A549 (cell line): Measurements from ENCODE around the gene RARB. TPM values are rescaled to one million over a fixed set of nuclear protein-coding genes. Genes with fewer than 3 reads are reported as not detected.
A peak's percentile ranks its signal among the peaks of the same experiment; 100 is the strongest.

Experiments
- ATAC-seq, 2 experiments: fragments of 200-7000 bp in 1 of 2; fragments of >200 bp in 1 of 2; cut with Nextera tagmentation in 1 of 2; cut with Tn5 transposase in 1 of 2; 3 replicates each; pipeline versions ENCODE4 v1.8.0 to v1.9.1; 2018 to 2020; ENCODE audit warnings: mild to moderate bottlenecking in 1 of 2, moderate library complexity in 1 of 2
- CTCF ChIA-PET: fragments of 300-600 bp; sonication (Branson Sonifier 250); formaldehyde crosslinking; extraction: SDS; loops from one replicate; lab custom pipeline; 2021; ENCODE audit warnings: antibody characterized with exemption, inconsistent platforms; lab: Yijun Ruan, JAX
- POLR2A ChIA-PET: fragments of 350-600 bp; formaldehyde crosslinking; extraction: SDS; loops from one replicate; lab custom pipeline; 2021; ENCODE audit warnings: antibody characterized with exemption, inconsistent platforms; lab: Yijun Ruan, JAX
- DNase-seq, 2 experiments: peaks; one replicate each; pipeline versions ENCODE4 v3.0.0 to v3.0.0-alpha.2; 2011 to 2016; ENCODE audit warnings: low read depth in 1 of 2, low spot score in 1 of 2
- FAIRE-seq: peaks from 2 replicates; lab custom pipeline; 2011; peaks lifted over from hg19 to GRCh38; lab: Jason Lieb, UNC
- H3K27ac ChIP-seq, 2 experiments: fragments of >200 bp; sonication (Bioruptor Twin); formaldehyde crosslinking; 3 replicates each; pipeline ENCODE4 v1.5.1; 2016 to 2017
- H3K4me1 ChIP-seq: fragments of >200 bp; sonication (Bioruptor Twin); formaldehyde crosslinking; 3 replicates; pipeline ENCODE4 v1.6.1; 2016
- H3K4me2 ChIP-seq: fragments of >200 bp; sonication (Bioruptor Twin); formaldehyde crosslinking; 3 replicates; pipeline ENCODE4 v1.6.1; 2016
- H3K4me3 ChIP-seq: fragments of >200 bp; sonication (Bioruptor Twin); formaldehyde crosslinking; 3 replicates; pipeline ENCODE4 v1.5.1; 2016
- H3K9me3 ChIP-seq: fragments of >200 bp; sonication (Bioruptor Twin); formaldehyde crosslinking; 3 replicates; pipeline ENCODE4 v1.6.1; 2016
- BHLHE40 ChIP-seq: IDR thresholded peaks from 2 replicates; pipeline ENCODE4 v1.6.1; 2012; ENCODE audit warnings: low read depth, low read length, inconsistent platforms
- CEBPB ChIP-seq, 2 experiments: fragments of >200 bp in 1 of 2; sonication (Bioruptor Twin) in 1 of 2; formaldehyde crosslinking in 1 of 2; IDR thresholded peaks; 2 replicates each; pipeline ENCODE4 v1.6.1; 2012 to 2016
- EHMT2 ChIP-seq: fragments of 200-600 bp; sonication (generic); IDR thresholded peaks from 2 replicates; pipeline ENCODE4 v1.6.1; 2016; ENCODE audit warnings: antibody characterized with exemption, low read depth, mild to moderate bottlenecking, moderate library complexity
- ESRRA ChIP-seq: fragments of 150-350 bp; IDR thresholded peaks from 2 replicates; pipeline ENCODE4 v1.6.1; 2014; ENCODE audit warnings: mild to moderate bottlenecking, low read length, borderline replicate concordance
- FOSB ChIP-seq: fragments of 250-450 bp; sonication (Bioruptor Pico); IDR thresholded peaks from 2 replicates; pipeline ENCODE4 v1.5.0; 2020; ENCODE audit warnings: mild to moderate bottlenecking, moderate library complexity
- FOSL2 ChIP-seq, 2 experiments: fragments of 450-650 bp in 1 of 2; fragments of >200 bp in 1 of 2; sonication (Bioruptor Twin) in 1 of 2; formaldehyde crosslinking; IDR thresholded peaks; 2 replicates each; pipeline versions ENCODE4 v1.5.0 to v1.6.1; 2016 to 2020; ENCODE audit warnings: mild to moderate bottlenecking in 1 of 2, moderate library complexity in 1 of 2
- HDAC2 ChIP-seq: fragments of 200-600 bp; sonication (generic); IDR thresholded peaks from 2 replicates; pipeline ENCODE4 v1.6.1; 2016
- JUN ChIP-seq, 2 experiments: fragments of >200 bp; sonication (Bioruptor Twin); formaldehyde crosslinking; IDR thresholded peaks; 2 replicates in 1 of 2; 3 replicates in 1 of 2; pipeline ENCODE4 v1.6.1; 2016 to 2017
- KDM5A ChIP-seq: fragments of 200-600 bp; sonication (generic); IDR thresholded peaks from 2 replicates; pipeline ENCODE4 v1.6.1; 2016; ENCODE audit warnings: antibody characterized with exemption, mild to moderate bottlenecking
- MYC ChIP-seq: IDR thresholded peaks from 2 replicates; pipeline ENCODE4 v1.6.1; 2012; ENCODE audit warnings: mild to moderate bottlenecking, inconsistent platforms, low read length, improper control_type of control experiment, borderline replicate concordance
- PHF8 ChIP-seq: fragments of 200-600 bp; sonication (generic); IDR thresholded peaks from 2 replicates; pipeline ENCODE4 v1.6.1; 2016; ENCODE audit warnings: low read depth, mild to moderate bottlenecking, antibody characterized with exemption, moderate library complexity, borderline replicate concordance
- TFCP2L1 ChIP-seq: fragments of 250-450 bp; sonication (Bioruptor Pico); IDR thresholded peaks from 2 replicates; pipeline ENCODE4 v1.5.0; 2021; ENCODE audit warnings: mild to moderate bottlenecking
- WGBS: methylation state at CpG from one replicate; pipeline ENCODE4 v1.1.6; 2017; ENCODE audit errors: missing lambda C conversion rate; 5-methylcytosine and 5-hydroxymethylcytosine counted together
- polyA plus RNA-seq, 4 experiments: library from polyadenylated mRNA; depleted of rRNA in 3 of 4; stranded (reverse); fragments of >200 nt; fragmentation: RNase III in 1 of 4; extraction: RNeasy Plus Mini Kit Qiagen cat#74134 plus additional on column Dnase treatment in 1 of 4; gene quantifications; 2 replicates in 3 of 4; 3 replicates in 1 of 4; pipeline ENCODE4 v1.2.3, GENCODE V29; 2011 to 2017
- TF ChIP-seq, protein P1 (sequence below): fragments of 150-350 bp; IDR thresholded peaks from 2 replicates; pipeline ENCODE4 v1.6.1; 2014; ENCODE audit warnings: low read depth, mild to moderate bottlenecking, low read length

Gene RARB
- polyA plus RNA-seq, 2 of the 4 experiments (the other 2 are of a cell fraction): 24.5 to 30.8 TPM

DNA sequence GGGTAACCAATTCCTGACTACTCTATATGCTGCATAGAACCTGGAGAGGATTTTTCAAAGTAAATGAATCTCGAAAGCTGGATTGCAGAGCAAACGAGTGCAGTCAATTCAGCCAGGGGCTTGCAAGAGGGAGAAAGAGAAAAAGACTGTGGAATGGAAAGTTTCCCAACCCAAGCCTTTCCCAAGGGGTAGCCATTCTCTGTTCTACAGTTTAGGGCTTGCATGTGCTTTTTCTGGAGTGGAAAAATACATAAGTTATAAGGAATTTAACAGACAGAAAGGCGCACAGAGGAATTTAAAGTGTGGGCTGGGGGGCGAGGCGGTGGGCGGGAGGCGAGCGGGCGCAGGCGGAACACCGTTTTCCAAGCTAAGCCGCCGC lies 511 bp upstream of the RARB start:
- H3K27ac ChIP-seq: peak overlapping the region; percentile 92

DNA sequence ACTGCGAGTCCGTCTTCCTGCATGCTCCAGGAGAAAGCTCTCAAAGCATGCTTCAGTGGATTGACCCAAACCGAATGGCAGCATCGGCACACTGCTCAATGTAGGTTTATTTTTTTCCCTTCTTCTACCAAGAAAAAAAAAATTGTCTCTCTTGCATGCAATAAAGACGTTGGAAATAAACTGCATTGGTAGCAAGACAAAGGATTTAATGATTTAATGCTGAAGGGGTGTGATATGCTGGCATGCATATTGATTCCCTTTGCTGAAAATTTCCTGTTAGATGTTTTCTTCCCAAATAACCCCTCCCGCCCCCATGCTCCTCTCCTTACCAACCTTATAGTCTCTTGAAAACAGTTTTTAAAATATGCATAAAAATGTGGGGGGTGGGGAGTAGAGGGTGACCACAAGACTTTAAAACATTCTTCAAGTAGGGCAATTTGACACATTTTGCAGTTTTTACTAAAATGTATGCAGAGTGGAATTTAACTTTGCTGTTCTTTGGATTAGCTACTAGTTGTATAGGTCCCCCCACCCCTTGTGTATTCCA lies 799 bp downstream of the RARB start:
- H3K9me3 ChIP-seq: no peaks in the 10 kb centered on the region
- POLR2A ChIA-PET: interaction anchor here (1.1 to 3.0 kb wide), 5 partner anchors 15 to 386 kb away, joined by 5 to 46 read pairs (median 8); no protein-coding TSS in a partner anchor
- ATAC-seq: no peak; a peak in 1 of 6 replicates
- TF ChIP-seq BHLHE40 (no peak), TFCP2L1 (no peak), FOSL2 (IDR thresholded peaks at IDR 0.05) (no peak), FOSL2 (CRISPR knock-in tag; IDR thresholded peaks at IDR 0.05) (no peak)
- TF ChIP-seq, all 56 proteins: peak for 0
- Histone ChIP-seq H3K4me1 (peaks cover 48% of the 10 kb centered on the region), H3K4me3 (peak overlapping the region; percentile 68), H3K4me2 (peak overlapping the region; percentile 81), H3K27ac (peak overlapping the region; percentile 92)
- CTCF ChIA-PET: interaction anchor here (1.5 to 2.4 kb wide), 3 partner anchors 10 to 165 kb away, joined by 3 to 10 read pairs (median 9); no protein-coding TSS in a partner anchor
- under 1% methylated on average over 6 of the region's 6 CpGs for WGBS
- DNase-seq (no peak), FAIRE-seq (no peak)

More for the DNA sequence above, 511 bp upstream of the RARB start:
- 0% methylated on average over 13 of the region's 13 CpGs for WGBS
- Histone ChIP-seq H3K4me2 (peak overlapping the region; percentile 81), H3K9me3 (no peaks in the 10 kb centered on the region), H3K4me3 (peak overlapping the region; percentile 68), H3K4me1 (peaks cover 48% of the 10 kb centered on the region)
- POLR2A ChIA-PET: interaction anchor here (0.7 to 3.0 kb wide), 22 partner anchors 9 to 465 kb away, joined by 3 to 46 read pairs (median 5); no protein-coding TSS in a partner anchor
- FAIRE-seq (no peak), ATAC-seq (peak; percentile 2; a peak in 4 of 6 replicates), DNase-seq (no peak)
- TF ChIP-seq KDM5A (no peak), FOSB (CRISPR knock-in tag) (peak; percentile 89), MYC (0 out of 2 replicates have a peak, but pooled peaks have one; percentile 20), ESRRA (no peak), HDAC2 (0 out of 2 replicates have a peak, but pooled peaks have one; percentile 3), JUN (IDR thresholded peaks at IDR 0.05) (peak in 1 of 2 experiments; percentile 21; a peak in 2 of 5 replicates)
- CTCF ChIA-PET: interaction anchor here (0.6 to 2.1 kb wide), 5 partner anchors 11 to 548 kb away, joined by 3 to 9 read pairs (median 4); no protein-coding TSS in a partner anchor

DNA sequence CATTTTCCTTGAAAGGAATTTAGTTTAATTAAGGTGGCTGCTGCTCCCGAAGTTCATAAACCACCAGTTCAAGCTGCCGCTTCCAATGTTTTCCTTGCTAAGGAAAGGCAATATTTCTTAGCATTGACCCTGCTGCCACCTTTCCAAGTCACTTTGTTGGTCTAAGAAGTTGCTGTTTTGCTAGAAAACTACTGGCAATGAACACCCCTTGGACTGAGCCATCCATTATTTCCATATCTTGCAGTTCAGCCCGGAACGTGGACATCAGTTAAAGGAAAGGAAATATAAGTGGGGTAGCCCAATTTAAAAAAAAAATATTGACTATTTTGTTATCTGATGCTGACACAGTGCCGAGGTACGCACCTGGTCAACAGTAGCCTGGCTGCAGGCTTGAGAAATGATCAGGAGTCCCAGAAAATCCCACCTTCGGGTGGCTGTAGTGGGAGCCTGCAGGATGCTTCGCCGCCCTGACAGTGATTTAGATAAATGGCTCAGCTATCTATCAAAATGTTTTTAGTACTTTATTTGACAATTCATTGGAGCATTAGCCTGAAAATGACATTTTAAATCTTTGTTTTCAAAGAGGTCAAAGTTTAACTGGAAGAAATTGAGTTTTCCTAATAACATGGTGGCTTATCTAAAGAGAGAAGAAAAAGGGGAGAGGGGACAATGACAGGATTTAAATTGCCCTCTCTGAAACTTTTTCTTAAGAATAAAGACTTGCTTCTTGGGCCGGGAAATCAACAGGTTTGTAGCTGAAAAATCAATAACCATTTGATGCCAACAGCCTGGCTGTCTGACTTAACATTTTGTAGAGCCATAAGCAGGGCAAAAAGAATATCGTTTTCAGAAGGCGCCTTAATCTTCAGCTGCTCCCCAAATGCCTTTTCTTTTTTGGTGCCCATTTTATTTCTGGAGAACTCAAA lies 1.6 kb downstream of the RARB start:
- Histone ChIP-seq H3K4me2 (peak overlapping the region; percentile 81), H3K9me3 (no peaks in the 10 kb centered on the region), H3K4me1 (peaks cover 47% of the 10 kb centered on the region), H3K27ac (peak overlapping the region; percentile 92), H3K4me3 (peak overlapping the region; percentile 68)
- ATAC-seq (no peak), FAIRE-seq (no peak), DNase-seq (no peak)
- ChIA-PET CTCF (interaction anchor here (1.0 to 2.4 kb wide), 3 partner anchors 9 to 466 kb away, joined by 3 to 10 read pairs (median 4); no protein-coding TSS in a partner anchor), POLR2A (no interaction called here)
- 1% methylated on average over 12 of the region's 12 CpGs for WGBS
- TF ChIP-seq PHF8 (0 out of 2 replicates have a peak, but pooled peaks have one; percentile 19), EHMT2 (no peak)

DNA sequence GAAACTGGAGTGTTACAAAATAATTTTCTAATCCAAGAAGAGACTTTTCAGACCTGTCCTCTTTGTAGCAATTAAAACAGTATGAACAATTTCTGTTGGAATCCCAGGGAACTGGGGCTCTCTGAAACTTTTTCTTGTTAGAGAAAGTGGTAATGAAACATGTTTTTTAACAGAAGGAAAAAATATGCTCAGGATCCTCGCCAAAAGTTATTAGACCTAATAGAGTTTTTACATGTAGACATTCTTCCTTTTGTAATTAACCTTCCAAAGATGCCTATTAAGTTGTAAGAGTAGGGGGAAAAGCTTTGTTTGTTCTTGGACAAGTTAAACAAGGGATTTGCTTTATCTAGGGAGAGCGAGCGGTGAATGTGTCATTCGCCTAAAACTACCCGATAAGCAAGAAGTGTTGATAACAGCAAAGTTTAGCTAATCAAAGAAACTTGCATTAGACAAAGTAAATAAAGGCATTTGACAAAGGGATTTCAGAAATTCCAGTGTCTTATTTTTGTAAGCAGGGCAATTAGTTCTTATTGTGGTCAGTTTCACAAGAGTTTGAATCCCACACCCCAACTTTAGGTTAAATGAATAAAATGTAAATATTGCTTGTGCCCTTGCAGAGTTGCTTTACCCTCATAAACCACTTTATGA lies 2.3 kb downstream of the RARB start:
- Histone ChIP-seq H3K4me1 (peaks cover 51% of the 10 kb centered on the region), H3K9me3 (no peaks in the 10 kb centered on the region), H3K4me2 (peak overlapping the region; percentile 81), H3K4me3 (peak overlapping the region; percentile 68), H3K27ac (peak overlapping the region; percentile 92)
- under 1% methylated on average over 5 of the region's 5 CpGs for WGBS
- POLR2A ChIA-PET: no interaction called here
- 0 out of 4 replicates have a peak, but pooled peaks of 1 of the 2 experiments have one; percentile 16 for TF ChIP-seq CEBPB (IDR thresholded peaks at IDR 0.05)
- TF ChIP-seq, protein P1, sequence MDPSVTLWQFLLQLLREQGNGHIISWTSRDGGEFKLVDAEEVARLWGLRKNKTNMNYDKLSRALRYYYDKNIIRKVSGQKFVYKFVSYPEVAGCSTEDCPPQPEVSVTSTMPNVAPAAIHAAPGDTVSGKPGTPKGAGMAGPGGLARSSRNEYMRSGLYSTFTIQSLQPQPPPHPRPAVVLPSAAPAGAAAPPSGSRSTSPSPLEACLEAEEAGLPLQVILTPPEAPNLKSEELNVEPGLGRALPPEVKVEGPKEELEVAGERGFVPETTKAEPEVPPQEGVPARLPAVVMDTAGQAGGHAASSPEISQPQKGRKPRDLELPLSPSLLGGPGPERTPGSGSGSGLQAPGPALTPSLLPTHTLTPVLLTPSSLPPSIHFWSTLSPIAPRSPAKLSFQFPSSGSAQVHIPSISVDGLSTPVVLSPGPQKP: no peak
- no peak for ATAC-seq
- no peak for DNase-seq
- no peak for FAIRE-seq
- CTCF ChIA-PET: interaction anchor here (0.8 to 2.4 kb wide), 3 partner anchors 151 to 467 kb away, joined by 4 to 10 read pairs (median 4); no protein-coding TSS in a partner anchor
